IPS-NIHi11 (cell line): ENCODE data around the gene TMEM217.
"Not testable (repeated sequence)": the region's sequence is repeated elsewhere in the genome, so short reads cannot be mapped to it uniquely, and the experiment has no call there.

ENCODE experiments used
- DNase-seq: peaks from one replicate; pipeline ENCODE4 v3.0.0; 2012; ENCODE audit warnings: mixed read lengths, low spot score

TMEM217 gene

GRCh38 chr6:37257634-37258404 lies at the start of gene TMEM217, which contains the start of gene TBC1D22B:
Gene TMEM217 (minus strand): TSS chr6:37258144. CDS start chr6:37219030, 39,114 bp downstream.
Gene TBC1D22B (plus strand): TSS chr6:37257772. CDS start chr6:37257918, 146 bp downstream.
- peak; percentile 100 for DNase-seq

GRCh38 chr6:37307484-37307883 lies 49.5 kb upstream of the TMEM217 start:
- not testable (repeated sequence) for DNase-seq

- peak; percentile 17 for DNase-seq
These were observed 48.8 kb upstream of the TMEM217 start for GRCh38 chr6:37306624-37307222.

GRCh38 chr6:37305841-37306425 lies 48.0 kb upstream of the TMEM217 start:
- no peak for DNase-seq

- DNase-seq: no peak
These were observed 46.8 kb upstream of the TMEM217 start for GRCh38 chr6:37304766-37305165.

GRCh38 chr6:37303891-37304503 lies 46.1 kb upstream of the TMEM217 start:
- DNase-seq: peak; percentile 51

GRCh38 chr6:37303091-37303660 lies 45.2 kb upstream of the TMEM217 start:
- DNase-seq: no peak

GRCh38 chr6:37302086-37302686 lies 44.2 kb upstream of the TMEM217 start:
- DNase-seq: no peak

GRCh38 chr6:37299990-37300389 lies 42.0 kb upstream of the TMEM217 start:
- DNase-seq: no peak

GRCh38 chr6:37298958-37299357 lies 41.0 kb upstream of the TMEM217 start:
- no peak for DNase-seq

GRCh38 chr6:37297637-37298036 lies 39.7 kb upstream of the TMEM217 start:
- DNase-seq: not testable (repeated sequence)

- no peak for DNase-seq
These were observed 35.5 kb upstream of the TMEM217 start for GRCh38 chr6:37293426-37293825.

GRCh38 chr6:37289931-37290330 lies 32.0 kb upstream of the TMEM217 start:
- no peak for DNase-seq

- DNase-seq: no peak
These were observed 30.3 kb upstream of the TMEM217 start for GRCh38 chr6:37288247-37288646.

GRCh38 chr6:37287519-37288157 lies 29.7 kb upstream of the TMEM217 start:
- no peak for DNase-seq

- DNase-seq: no peak
These were observed 27.9 kb upstream of the TMEM217 start for GRCh38 chr6:37285861-37286311.

- DNase-seq: no peak
These were observed 26.8 kb upstream of the TMEM217 start for GRCh38 chr6:37284781-37285180.

- no peak for DNase-seq
These were observed 25.8 kb upstream of the TMEM217 start for GRCh38 chr6:37283671-37284151.

GRCh38 chr6:37283268-37283667 lies 25.3 kb upstream of the TMEM217 start:
- no peak for DNase-seq

- DNase-seq: no peak
These were observed 24.4 kb upstream of the TMEM217 start for GRCh38 chr6:37282371-37282770.
